Measurements from ENCODE around the gene RESP18.

The RESP18 gene

DNA sequence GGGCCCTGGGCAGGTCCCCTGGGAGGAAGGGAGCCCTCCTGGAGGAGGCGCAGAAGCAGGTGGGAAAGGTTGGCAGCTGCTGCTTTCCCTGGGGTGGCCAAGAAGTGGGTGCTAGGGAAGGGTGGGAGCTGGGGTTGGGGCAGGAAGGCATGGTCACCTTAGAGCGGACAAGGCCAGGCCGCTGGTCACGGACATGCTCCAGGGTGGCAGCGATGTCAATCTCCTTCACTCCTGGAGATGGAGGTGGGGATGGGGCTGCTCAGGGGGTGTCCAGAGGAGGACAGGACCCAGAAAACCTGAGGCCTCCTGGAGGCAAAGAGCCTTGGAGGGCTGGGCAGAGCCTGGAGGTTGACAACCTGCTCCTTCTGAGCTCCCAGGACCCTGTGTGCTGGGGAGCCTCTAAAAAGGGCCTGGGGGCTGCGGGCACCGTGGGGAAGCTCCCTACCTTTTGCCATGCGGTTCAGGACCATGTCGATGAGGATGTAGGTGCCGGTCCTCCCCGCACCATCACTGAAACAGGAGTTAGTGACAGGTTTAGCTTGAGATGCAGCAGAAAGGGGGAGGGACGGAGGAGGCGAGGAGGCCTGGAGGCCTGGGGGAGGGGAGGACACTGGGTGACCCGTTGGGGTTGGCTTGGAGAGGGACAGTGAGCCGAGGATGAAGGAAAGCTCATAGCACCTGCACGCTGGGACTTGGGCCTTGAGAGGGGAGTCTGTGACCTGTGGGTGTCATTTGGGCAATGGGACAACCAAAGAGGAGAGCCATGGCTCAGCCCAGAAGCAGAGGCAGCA is 42.0 kb downstream of the RESP18 start:
- H3K27ac ChIP-seq (ENCODE audit: low read length) = no peak overlapping the region
- H3K4me1 ChIP-seq (ENCODE audit: insufficient read depth, low read length) = peaks cover 16% of the 10 kb centered on the region
- H4K20me1 ChIP-seq (ENCODE audit: insufficient read depth, low read length) = no peaks in the 10 kb centered on the region; the same call in 1 of the 2 replicates
- H3K9me3 ChIP-seq (ENCODE audit: insufficient read depth, low read length, severe bottlenecking) = no peaks in the 10 kb centered on the region
- no peak overlapping the region for H3K9ac ChIP-seq (ENCODE audit: low read depth, low read length)
- ATAC-seq (ENCODE audit: insufficient read depth, low read depth) (no peak), DNase-seq (no peak)
- no peak overlapping the region for H3K4me2 ChIP-seq (ENCODE audit: insufficient read depth, low read length)
- peaks cover 5% of the 10 kb centered on the region for H3K27me3 ChIP-seq (ENCODE audit: insufficient read depth, low read length, poor library complexity)
- no peaks in the 10 kb centered on the region for H3K79me2 ChIP-seq (ENCODE audit: insufficient read depth, low read length)
- no peak for TF ChIP-seq EZH2 (IDR thresholded peaks at IDR 0.05; ENCODE audit: borderline replicate concordance, low read depth, low read length, severe bottlenecking)
- TF ChIP-seq, protein P1, sequence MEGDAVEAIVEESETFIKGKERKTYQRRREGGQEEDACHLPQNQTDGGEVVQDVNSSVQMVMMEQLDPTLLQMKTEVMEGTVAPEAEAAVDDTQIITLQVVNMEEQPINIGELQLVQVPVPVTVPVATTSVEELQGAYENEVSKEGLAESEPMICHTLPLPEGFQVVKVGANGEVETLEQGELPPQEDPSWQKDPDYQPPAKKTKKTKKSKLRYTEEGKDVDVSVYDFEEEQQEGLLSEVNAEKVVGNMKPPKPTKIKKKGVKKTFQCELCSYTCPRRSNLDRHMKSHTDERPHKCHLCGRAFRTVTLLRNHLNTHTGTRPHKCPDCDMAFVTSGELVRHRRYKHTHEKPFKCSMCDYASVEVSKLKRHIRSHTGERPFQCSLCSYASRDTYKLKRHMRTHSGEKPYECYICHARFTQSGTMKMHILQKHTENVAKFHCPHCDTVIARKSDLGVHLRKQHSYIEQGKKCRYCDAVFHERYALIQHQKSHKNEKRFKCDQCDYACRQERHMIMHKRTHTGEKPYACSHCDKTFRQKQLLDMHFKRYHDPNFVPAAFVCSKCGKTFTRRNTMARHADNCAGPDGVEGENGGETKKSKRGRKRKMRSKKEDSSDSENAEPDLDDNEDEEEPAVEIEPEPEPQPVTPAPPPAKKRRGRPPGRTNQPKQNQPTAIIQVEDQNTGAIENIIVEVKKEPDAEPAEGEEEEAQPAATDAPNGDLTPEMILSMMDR (IDR thresholded peaks at IDR 0.05; ENCODE audit: borderline replicate concordance, extremely low read depth, low read length, poor library complexity, severe bottlenecking) = no peak
- H3K36me3 ChIP-seq (ENCODE audit: insufficient read depth, low read length) = no peaks in the 10 kb centered on the region
- no peak overlapping the region for H3K4me3 ChIP-seq (ENCODE audit: low read depth in 1 of 2, low read length in 2 of 2)
- H2AFZ ChIP-seq (ENCODE audit: low read depth, low read length) = no peak overlapping the region

DNA sequence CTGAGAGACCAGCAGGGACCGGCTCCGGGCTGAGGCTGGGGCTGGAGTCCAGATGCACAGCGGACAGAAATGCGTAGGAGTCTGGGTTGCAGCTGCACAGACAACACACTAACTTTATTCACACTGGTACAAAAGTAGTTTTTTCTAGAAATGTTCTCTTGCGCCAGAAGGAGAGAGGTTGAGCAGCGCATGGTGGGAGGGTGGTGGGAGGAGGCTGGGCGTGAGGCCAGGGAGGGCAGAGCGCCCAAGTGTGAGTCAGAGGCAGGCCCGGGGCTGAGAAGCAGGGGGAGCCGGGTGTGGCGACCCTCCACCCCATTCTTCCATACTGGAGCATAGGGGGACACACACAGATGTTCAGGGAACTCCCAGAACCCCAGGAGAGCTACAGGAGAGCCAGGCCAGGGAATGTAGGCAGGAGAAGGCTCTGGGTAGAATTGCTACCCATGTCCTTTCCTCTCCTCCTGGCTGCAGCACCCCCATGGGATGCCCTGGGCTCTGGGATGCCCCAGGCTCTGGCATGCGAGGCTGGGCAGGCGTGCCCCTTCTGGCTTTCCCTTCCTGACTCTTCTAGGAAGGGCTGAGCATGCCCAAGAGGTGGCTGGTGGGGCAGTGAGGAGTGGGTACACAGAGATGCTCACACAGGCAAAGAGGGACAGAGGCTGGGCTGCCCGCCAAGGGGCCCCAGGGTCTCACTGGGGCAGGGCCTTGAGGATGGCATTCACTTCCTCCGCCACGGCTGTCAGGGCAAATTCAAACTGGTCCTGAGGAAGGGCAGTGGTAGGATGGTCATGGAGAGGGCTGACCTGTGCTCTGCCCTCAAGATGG is 42.8 kb downstream of the RESP18 start:
- TF ChIP-seq EZH2 (IDR thresholded peaks at IDR 0.05; ENCODE audit: borderline replicate concordance, low read depth, low read length, severe bottlenecking) = no peak
- TF ChIP-seq, protein P1 (IDR thresholded peaks at IDR 0.05; ENCODE audit: borderline replicate concordance, extremely low read depth, low read length, poor library complexity, severe bottlenecking) = no peak
- ATAC-seq (ENCODE audit: insufficient read depth, low read depth) (no peak), DNase-seq (no peak)
- H3K27me3 ChIP-seq (ENCODE audit: insufficient read depth, low read length, poor library complexity) = peaks cover 5% of the 10 kb centered on the region
- H3K4me3 ChIP-seq (ENCODE audit: low read depth in 1 of 2, low read length in 2 of 2) = no peak overlapping the region
- H3K9ac ChIP-seq (ENCODE audit: low read depth, low read length) = no peak overlapping the region
- H3K9me3 ChIP-seq (ENCODE audit: insufficient read depth, low read length, severe bottlenecking) = no peaks in the 10 kb centered on the region
- no peaks in the 10 kb centered on the region for H3K79me2 ChIP-seq (ENCODE audit: insufficient read depth, low read length)
- peaks cover 9% of the 10 kb centered on the region for H3K4me1 ChIP-seq (ENCODE audit: insufficient read depth, low read length)
- no peak overlapping the region for H3K4me2 ChIP-seq (ENCODE audit: insufficient read depth, low read length)
- H4K20me1 ChIP-seq (ENCODE audit: insufficient read depth, low read length) = no peaks in the 10 kb centered on the region; the same call in 1 of the 2 replicates
- H3K27ac ChIP-seq (ENCODE audit: low read length) = no peak overlapping the region
- 0 out of 2 replicates have a peak, but pooled peaks cover 3% of the 10 kb centered on the region for H3K36me3 ChIP-seq (ENCODE audit: insufficient read depth, low read length)
- no peak overlapping the region for H2AFZ ChIP-seq (ENCODE audit: low read depth, low read length)

DNA sequence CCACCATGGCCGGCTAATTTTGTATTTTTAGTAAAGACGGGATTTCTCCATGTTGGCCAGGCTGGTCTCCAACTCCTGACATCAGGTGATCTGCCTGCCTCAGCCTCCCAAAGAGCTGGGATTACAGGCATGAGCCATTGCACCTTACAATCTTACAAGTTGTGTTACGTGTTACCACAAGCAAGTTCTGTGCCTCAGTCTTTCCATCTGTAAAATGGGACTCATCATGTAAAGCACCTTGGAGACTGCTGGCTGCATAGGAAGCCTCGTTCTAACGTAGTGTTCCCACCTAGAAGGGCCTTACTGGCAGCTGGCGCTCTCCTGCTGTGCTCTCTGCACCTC is 43.4 kb downstream of the RESP18 start:
- no peak overlapping the region for H3K27ac ChIP-seq (ENCODE audit: low read length)
- no peak for ATAC-seq (ENCODE audit: insufficient read depth, low read depth)
- DNase-seq = no peak
- peaks cover 3% of the 10 kb centered on the region for H3K4me1 ChIP-seq (ENCODE audit: insufficient read depth, low read length)
- H3K9me3 ChIP-seq (ENCODE audit: insufficient read depth, low read length, severe bottlenecking) = no peaks in the 10 kb centered on the region
- H3K36me3 ChIP-seq (ENCODE audit: insufficient read depth, low read length) = 0 out of 2 replicates have a peak, but pooled peaks cover 6% of the 10 kb centered on the region
- no peaks in the 10 kb centered on the region for H3K79me2 ChIP-seq (ENCODE audit: insufficient read depth, low read length)
- H3K27me3 ChIP-seq (ENCODE audit: insufficient read depth, low read length, poor library complexity) = peaks cover 5% of the 10 kb centered on the region
- no peak overlapping the region for H2AFZ ChIP-seq (ENCODE audit: low read depth, low read length)
- no peak overlapping the region for H3K4me3 ChIP-seq (ENCODE audit: low read depth in 1 of 2, low read length in 2 of 2)
- TF ChIP-seq, protein P1 (IDR thresholded peaks at IDR 0.05; ENCODE audit: borderline replicate concordance, extremely low read depth, low read length, poor library complexity, severe bottlenecking) = no peak
- no peak for TF ChIP-seq EZH2 (IDR thresholded peaks at IDR 0.05; ENCODE audit: borderline replicate concordance, low read depth, low read length, severe bottlenecking)
- H3K9ac ChIP-seq (ENCODE audit: low read depth, low read length) = no peak overlapping the region
- no peak overlapping the region for H3K4me2 ChIP-seq (ENCODE audit: insufficient read depth, low read length)
- H4K20me1 ChIP-seq (ENCODE audit: insufficient read depth, low read length) = no peaks in the 10 kb centered on the region; the same call in 1 of the 2 replicates

Measured in DND-41 (cell line).